WTC11 (cell line): ENCODE measurements around the gene ERBB2. TPM values are rescaled to one million over a fixed set of nuclear protein-coding genes. Genes with fewer than 3 reads are reported as not detected.

Source experiments
- ATAC-seq: fragments of 200-7000 bp; cut with Tn5 transposase; 2 replicates; pipeline ENCODE4 v1.10.0; 2021; ENCODE audit warnings: mild to moderate bottlenecking, moderate library complexity
- CTCF ChIA-PET: fragments of 300-600 bp; sonication (Branson Sonifier 250); formaldehyde crosslinking; loops from one replicate; lab custom pipeline; 2021; ENCODE audit warnings: antibody characterized with exemption; lab: Charles Lee
- POLR2A ChIA-PET: fragments of 350-600 bp; sonication (Branson Sonifier 250); formaldehyde crosslinking; loops from one replicate; lab custom pipeline; 2021; ENCODE audit warnings: antibody characterized with exemption; lab: Charles Lee
- DNase-seq: peaks from one replicate; pipeline ENCODE4 v3.0.0; 2021; ENCODE audit warnings: low spot score
- H3K27ac Mint-ChIP-seq: 2 replicates; pipeline ENCODE4 v1.8.0; 2021; ENCODE audit warnings: mixed read lengths
- H3K27me3 Mint-ChIP-seq: 2 replicates; pipeline ENCODE4 v1.8.0; 2021; ENCODE audit warnings: low read depth, mild to moderate bottlenecking, moderate library complexity, mixed read lengths
- H3K36me3 Mint-ChIP-seq: 2 replicates; pipeline ENCODE4 v1.8.0; 2021; ENCODE audit warnings: mixed read lengths
- H3K4me1 Mint-ChIP-seq: 2 replicates; pipeline ENCODE4 v1.8.0; 2022; ENCODE audit warnings: mixed read lengths
- H3K4me3 Mint-ChIP-seq: 2 replicates; pipeline ENCODE4 v1.8.0; 2021; ENCODE audit warnings: mild to moderate bottlenecking, moderate library complexity, mixed read lengths
- H3K9me3 Mint-ChIP-seq: 2 replicates; pipeline ENCODE4 v1.8.0; 2021; ENCODE audit warnings: mixed read lengths
- AFF4 ChIP-seq: sonication (generic); formaldehyde crosslinking; IDR thresholded peaks from 2 replicates; pipeline ENCODE4 v1.8.1; 2023; ENCODE audit warnings: mild to moderate bottlenecking, missing genetic modification reagents, borderline replicate concordance
- CBFB ChIP-seq: sonication (generic); formaldehyde crosslinking; IDR thresholded peaks from 2 replicates; pipeline ENCODE4 v1.8.1; 2022; ENCODE audit warnings: mild to moderate bottlenecking, low read depth, missing genetic modification reagents
- E2F1 ChIP-seq: sonication (generic); formaldehyde crosslinking; IDR thresholded peaks from 2 replicates; pipeline ENCODE4 v1.8.0; 2022; ENCODE audit warnings: mild to moderate bottlenecking, missing genetic modification reagents
- ERG ChIP-seq: fragments of 250-450 bp; sonication (Bioruptor Pico); IDR thresholded peaks from 2 replicates; pipeline ENCODE4 v1.8.0; 2021; ENCODE audit warnings: mild to moderate bottlenecking
- ETV6 ChIP-seq: sonication (generic); formaldehyde crosslinking; IDR thresholded peaks from 2 replicates; pipeline ENCODE4 v1.8.1; 2022; ENCODE audit warnings: mild to moderate bottlenecking, missing genetic modification reagents
- FOXP1 ChIP-seq: sonication (generic); formaldehyde crosslinking; IDR thresholded peaks from 2 replicates; pipeline ENCODE4 v1.8.0; 2022; ENCODE audit warnings: missing genetic modification reagents, mild to moderate bottlenecking, moderate library complexity, borderline replicate concordance
- GABPB1 ChIP-seq: sonication (generic); formaldehyde crosslinking; IDR thresholded peaks from 2 replicates; pipeline ENCODE4 v1.8.1; 2023; ENCODE audit warnings: mild to moderate bottlenecking, missing genetic modification reagents
- IRF2 ChIP-seq: sonication (generic); formaldehyde crosslinking; IDR thresholded peaks from 2 replicates; pipeline ENCODE4 v1.8.0; 2022; ENCODE audit warnings: low read depth, missing genetic modification reagents, borderline replicate concordance
- MXD4 ChIP-seq: fragments of 250-450 bp; sonication (Bioruptor Pico); IDR thresholded peaks from 2 replicates; pipeline ENCODE4 v1.8.0; 2021; ENCODE audit warnings: mild to moderate bottlenecking, moderate library complexity, borderline replicate concordance
- PRRX2 ChIP-seq: fragments of 250-450 bp; sonication (Bioruptor Pico); IDR thresholded peaks from 2 replicates; pipeline ENCODE4 v1.8.0; 2021; ENCODE audit warnings: mild to moderate bottlenecking
- RELA ChIP-seq: sonication (generic); formaldehyde crosslinking; IDR thresholded peaks from 2 replicates; pipeline ENCODE4 v1.8.1; 2022; ENCODE audit warnings: missing genetic modification reagents, mild to moderate bottlenecking, borderline replicate concordance
- SP1 ChIP-seq: sonication (generic); formaldehyde crosslinking; conservative IDR thresholded peaks from 2 replicates; pipeline ENCODE4 v1.8.1; 2022; ENCODE audit warnings: missing genetic modification reagents
- TCF7 ChIP-seq: sonication (generic); formaldehyde crosslinking; IDR thresholded peaks from 2 replicates; pipeline ENCODE4 v1.8.0; 2022; ENCODE audit warnings: mild to moderate bottlenecking, low read depth, missing genetic modification reagents, moderate library complexity
- TEAD1 ChIP-seq: sonication (generic); formaldehyde crosslinking; IDR thresholded peaks from 2 replicates; pipeline ENCODE4 v1.8.0; 2022; ENCODE audit warnings: mild to moderate bottlenecking, missing genetic modification reagents
- ZNF121 ChIP-seq: sonication (generic); formaldehyde crosslinking; IDR thresholded peaks from 2 replicates; pipeline ENCODE4 v1.8.0; 2023; ENCODE audit warnings: missing genetic modification reagents
- ZNF138 ChIP-seq: sonication (generic); formaldehyde crosslinking; conservative IDR thresholded peaks from 2 replicates; pipeline ENCODE4 v1.8.1; 2022; ENCODE audit warnings: mild to moderate bottlenecking, moderate library complexity, missing genetic modification reagents
- ZNF281 ChIP-seq: sonication (generic); formaldehyde crosslinking; IDR thresholded peaks from 2 replicates; pipeline ENCODE4 v1.8.0; 2023; ENCODE audit warnings: mild to moderate bottlenecking, missing genetic modification reagents
- ZNF416 ChIP-seq: fragments of 250-450 bp; sonication (Bioruptor Pico); IDR thresholded peaks from 2 replicates; pipeline ENCODE4 v1.9.0; 2021; ENCODE audit warnings: mild to moderate bottlenecking, inconsistent platforms
- ZNF423 ChIP-seq: fragments of 250-450 bp; sonication (Bioruptor Pico); IDR thresholded peaks from 2 replicates; pipeline ENCODE4 v2.1.2; 2022; ENCODE audit warnings: mild to moderate bottlenecking, moderate library complexity
- total RNA-seq: library from RNA; stranded (reverse); gene quantifications from 3 replicates; pipeline ENCODE4 v1.2.3, GENCODE V29; 2021
- TF ChIP-seq, protein P1 (sequence below): fragments of 250-450 bp; sonication (Bioruptor Pico); IDR thresholded peaks from 2 replicates; pipeline ENCODE4 v2.1.2; 2022; ENCODE audit warnings: mild to moderate bottlenecking, moderate library complexity
- TF ChIP-seq, protein P2 (sequence below): sonication (generic); formaldehyde crosslinking; IDR thresholded peaks from 2 replicates; pipeline ENCODE4 v1.8.1; 2023; ENCODE audit warnings: mild to moderate bottlenecking, missing genetic modification reagents
- TF ChIP-seq, protein P3 (sequence below): sonication (generic); formaldehyde crosslinking; conservative IDR thresholded peaks from 2 replicates; pipeline ENCODE4 v1.8.1; 2023; ENCODE audit warnings: mild to moderate bottlenecking, low read depth, missing genetic modification reagents, moderate library complexity
- TF ChIP-seq, protein P4 (sequence below): fragments of 250-450 bp; sonication (Bioruptor Pico); IDR thresholded peaks from 2 replicates; pipeline ENCODE4 v1.9.0; 2021; ENCODE audit warnings: moderate library complexity, mild to moderate bottlenecking, inconsistent platforms, borderline replicate concordance

ERBB2 gene
- total RNA-seq, 1 experiment from 2014 or later, result 209 TPM

- H3K27me3 Mint-ChIP-seq, result no peaks in the 10 kb centered on the region
- H3K4me3 Mint-ChIP-seq, result peak overlapping the region; percentile 82
- H3K9me3 Mint-ChIP-seq, result no peaks in the 10 kb centered on the region
- H3K4me1 Mint-ChIP-seq, result peaks cover 39% of the 10 kb centered on the region
- ChIA-PET POLR2A (interaction anchor here (0.7 to 2.8 kb wide), 5 partner anchors 11 to 227 kb away, joined by 3 to 25 read pairs (median 3); partner anchors contain the start of genes CDK12 and ERBB2), CTCF (interaction anchor here (1.0 to 3.1 kb wide), 13 partner anchors 10 to 141 kb away, joined by 3 to 29 read pairs (median 14); partner anchors contain the start of genes ERBB2 and MIEN1)
- peak; percentile 53 for ATAC-seq
- H3K27ac Mint-ChIP-seq, result peak overlapping the region; percentile 93
- DNase-seq, result no peak
- peaks cover 4% of the 10 kb centered on the region for H3K36me3 Mint-ChIP-seq
- TF ChIP-seq TEAD1 (CRISPR knock-in tag), result peak; percentile 75; the same call in 1 of the 2 replicates
- TF ChIP-seq RELA (CRISPR knock-in tag), result no peak
- no peak for TF ChIP-seq ZNF138 (CRISPR knock-in tag)
- TF ChIP-seq AFF4, result no peak
- TF ChIP-seq, protein P1, sequence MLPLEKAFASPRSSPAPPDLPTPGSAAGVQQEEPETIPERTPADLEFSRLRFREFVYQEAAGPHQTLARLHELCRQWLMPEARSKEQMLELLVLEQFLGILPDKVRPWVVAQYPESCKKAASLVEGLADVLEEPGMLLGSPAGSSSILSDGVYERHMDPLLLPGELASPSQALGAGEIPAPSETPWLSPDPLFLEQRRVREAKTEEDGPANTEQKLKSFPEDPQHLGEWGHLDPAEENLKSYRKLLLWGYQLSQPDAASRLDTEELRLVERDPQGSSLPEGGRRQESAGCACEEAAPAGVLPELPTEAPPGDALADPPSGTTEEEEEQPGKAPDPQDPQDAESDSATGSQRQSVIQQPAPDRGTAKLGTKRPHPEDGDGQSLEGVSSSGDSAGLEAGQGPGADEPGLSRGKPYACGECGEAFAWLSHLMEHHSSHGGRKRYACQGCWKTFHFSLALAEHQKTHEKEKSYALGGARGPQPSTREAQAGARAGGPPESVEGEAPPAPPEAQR (CRISPR knock-in tag), result no peak
- 0 out of 2 replicates have a peak, but pooled peaks have one; percentile 22 for TF ChIP-seq SP1 (CRISPR knock-in tag)
- peak; percentile 93 for TF ChIP-seq ZNF423
- TF ChIP-seq CBFB, result no peak
- TF ChIP-seq IRF2 (CRISPR knock-in tag), result no peak
- no peak for TF ChIP-seq E2F1 (CRISPR knock-in tag)
- TF ChIP-seq GABPB1 (CRISPR knock-in tag), result no peak
- TF ChIP-seq PRRX2, result no peak
- TF ChIP-seq FOXP1, result no peak
- TF ChIP-seq ZNF416 (CRISPR knock-in tag), result no peak
- TF ChIP-seq, protein P2, sequence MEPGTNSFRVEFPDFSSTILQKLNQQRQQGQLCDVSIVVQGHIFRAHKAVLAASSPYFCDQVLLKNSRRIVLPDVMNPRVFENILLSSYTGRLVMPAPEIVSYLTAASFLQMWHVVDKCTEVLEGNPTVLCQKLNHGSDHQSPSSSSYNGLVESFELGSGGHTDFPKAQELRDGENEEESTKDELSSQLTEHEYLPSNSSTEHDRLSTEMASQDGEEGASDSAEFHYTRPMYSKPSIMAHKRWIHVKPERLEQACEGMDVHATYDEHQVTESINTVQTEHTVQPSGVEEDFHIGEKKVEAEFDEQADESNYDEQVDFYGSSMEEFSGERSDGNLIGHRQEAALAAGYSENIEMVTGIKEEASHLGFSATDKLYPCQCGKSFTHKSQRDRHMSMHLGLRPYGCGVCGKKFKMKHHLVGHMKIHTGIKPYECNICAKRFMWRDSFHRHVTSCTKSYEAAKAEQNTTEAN (CRISPR knock-in tag), result no peak
- TF ChIP-seq, protein P3, sequence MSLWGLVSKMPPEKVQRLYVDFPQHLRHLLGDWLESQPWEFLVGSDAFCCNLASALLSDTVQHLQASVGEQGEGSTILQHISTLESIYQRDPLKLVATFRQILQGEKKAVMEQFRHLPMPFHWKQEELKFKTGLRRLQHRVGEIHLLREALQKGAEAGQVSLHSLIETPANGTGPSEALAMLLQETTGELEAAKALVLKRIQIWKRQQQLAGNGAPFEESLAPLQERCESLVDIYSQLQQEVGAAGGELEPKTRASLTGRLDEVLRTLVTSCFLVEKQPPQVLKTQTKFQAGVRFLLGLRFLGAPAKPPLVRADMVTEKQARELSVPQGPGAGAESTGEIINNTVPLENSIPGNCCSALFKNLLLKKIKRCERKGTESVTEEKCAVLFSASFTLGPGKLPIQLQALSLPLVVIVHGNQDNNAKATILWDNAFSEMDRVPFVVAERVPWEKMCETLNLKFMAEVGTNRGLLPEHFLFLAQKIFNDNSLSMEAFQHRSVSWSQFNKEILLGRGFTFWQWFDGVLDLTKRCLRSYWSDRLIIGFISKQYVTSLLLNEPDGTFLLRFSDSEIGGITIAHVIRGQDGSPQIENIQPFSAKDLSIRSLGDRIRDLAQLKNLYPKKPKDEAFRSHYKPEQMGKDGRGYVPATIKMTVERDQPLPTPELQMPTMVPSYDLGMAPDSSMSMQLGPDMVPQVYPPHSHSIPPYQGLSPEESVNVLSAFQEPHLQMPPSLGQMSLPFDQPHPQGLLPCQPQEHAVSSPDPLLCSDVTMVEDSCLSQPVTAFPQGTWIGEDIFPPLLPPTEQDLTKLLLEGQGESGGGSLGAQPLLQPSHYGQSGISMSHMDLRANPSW (CRISPR knock-in tag), result no peak
- TF ChIP-seq ZNF121 (CRISPR knock-in tag), result no peak
- no peak for TF ChIP-seq TCF7 (CRISPR knock-in tag)
- TF ChIP-seq MXD4 (CRISPR knock-in tag), result no peak
- no peak for TF ChIP-seq ETV6 (CRISPR knock-in tag)
- no peak for TF ChIP-seq ERG (CRISPR knock-in tag)
- TF ChIP-seq, protein P4, sequence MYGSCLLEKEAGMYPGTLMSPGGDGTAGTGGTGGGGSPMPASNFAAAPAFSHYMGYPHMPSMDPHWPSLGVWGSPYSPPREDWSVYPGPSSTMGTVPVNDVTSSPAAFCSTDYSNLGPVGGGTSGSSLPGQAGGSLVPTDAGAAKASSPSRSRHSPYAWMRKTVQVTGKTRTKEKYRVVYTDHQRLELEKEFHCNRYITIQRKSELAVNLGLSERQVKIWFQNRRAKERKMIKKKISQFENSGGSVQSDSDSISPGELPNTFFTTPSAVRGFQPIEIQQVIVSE (CRISPR knock-in tag), result no peak
- peak; percentile 35; the same call in 1 of the 2 replicates for TF ChIP-seq ZNF281 (CRISPR knock-in tag)
Observed at GRCh38 chr17:39688945-39689344, 10.9 kb upstream of the ERBB2 start.
